GM19240 (cell line): ENCODE data around the gene PDCD1LG2.
"Not testable (repeated sequence)": the region's sequence is repeated elsewhere in the genome, so short reads cannot be mapped to it uniquely, and the experiment has no call there.

Source experiments
- DNase-seq: peaks from one replicate; pipeline ENCODE4 v3.0.0; 2011; ENCODE audit warnings: low spot score; ENCODE audit not compliant: insufficient read length

The PDCD1LG2 gene

GRCh38 chr9:5563417-5563815, 53.1 kb downstream of the PDCD1LG2 start:
- no peak for DNase-seq

- no peak for DNase-seq
These were observed 53.6 kb downstream of the PDCD1LG2 start for GRCh38 chr9:5563886-5564285.

- DNase-seq, result no peak
These were observed 55.8 kb downstream of the PDCD1LG2 start for GRCh38 chr9:5566054-5566618.

- no peak for DNase-seq
These were observed 58.5 kb downstream of the PDCD1LG2 start for GRCh38 chr9:5568868-5569267.

- no peak for DNase-seq
These were observed 59.1 kb downstream of the PDCD1LG2 start for GRCh38 chr9:5569409-5569808.

GRCh38 chr9:5569891-5570290, 59.6 kb downstream of the PDCD1LG2 start:
- no peak for DNase-seq

- no peak for DNase-seq
These were observed 61.4 kb downstream of the PDCD1LG2 start for GRCh38 chr9:5571629-5572232.

GRCh38 chr9:5574097-5574496, 63.8 kb downstream of the PDCD1LG2 start:
- no peak for DNase-seq

- DNase-seq, result no peak
These were observed 64.7 kb downstream of the PDCD1LG2 start for GRCh38 chr9:5575000-5575399.

- DNase-seq, result no peak
These were observed 66.9 kb downstream of the PDCD1LG2 start for GRCh38 chr9:5577225-5577624.

GRCh38 chr9:5578018-5578697, 67.8 kb downstream of the PDCD1LG2 start:
- no peak for DNase-seq

- no peak for DNase-seq
These were observed 68.4 kb downstream of the PDCD1LG2 start for GRCh38 chr9:5578698-5579085.

- no peak for DNase-seq
These were observed 69.5 kb downstream of the PDCD1LG2 start for GRCh38 chr9:5579881-5580280.

- no peak for DNase-seq
These were observed 70.3 kb downstream of the PDCD1LG2 start for GRCh38 chr9:5580650-5581049.

- not testable (repeated sequence) for DNase-seq
These were observed 71.4 kb downstream of the PDCD1LG2 start for GRCh38 chr9:5581706-5582105.

- DNase-seq, result no peak
These were observed 72.5 kb downstream of the PDCD1LG2 start for GRCh38 chr9:5582835-5583195.

- no peak for DNase-seq
These were observed 76.1 kb downstream of the PDCD1LG2 start for GRCh38 chr9:5586391-5586802.

GRCh38 chr9:5587024-5587423, 76.7 kb downstream of the PDCD1LG2 start:
- DNase-seq, result no peak

GRCh38 chr9:5592231-5592630, 81.9 kb downstream of the PDCD1LG2 start:
- no peak for DNase-seq

GRCh38 chr9:5592904-5593303, 82.6 kb downstream of the PDCD1LG2 start:
- no peak for DNase-seq

- peak; percentile 41 for DNase-seq
These were observed 83.6 kb downstream of the PDCD1LG2 start for GRCh38 chr9:5593904-5594303.

GRCh38 chr9:5596173-5596572, 85.8 kb downstream of the PDCD1LG2 start:
- no peak for DNase-seq
